HL-60 (cell line): ENCODE measurements around the gene GALNT9.

ENCODE experiments used
- DNase-seq, 2 experiments: peaks; one replicate each; pipeline ENCODE4 v3.0.0-alpha.2; 2010 to 2020; ENCODE audit warnings: low read depth in 1 of 2, low spot score in 1 of 2
- H3K27ac ChIP-seq: fragments of 250-450 bp; sonication (Bioruptor Pico); replicated peaks from 2 replicates; pipeline ENCODE4 v1.5.1; 2020; ENCODE audit warnings: mild to moderate bottlenecking, moderate library complexity
- H3K27me3 ChIP-seq: fragments of 250-450 bp; sonication (Bioruptor Pico); 2 replicates; pipeline ENCODE4 v1.5.1; 2021; ENCODE audit warnings: mild to moderate bottlenecking, moderate library complexity; ENCODE audit not compliant: insufficient read depth, poor library complexity, severe bottlenecking
- H3K4me3 ChIP-seq: replicated peaks from 2 replicates; pipeline ENCODE4 v1.5.1; 2011; ENCODE audit warnings: mild to moderate bottlenecking, control low read depth, low read length; ENCODE audit not compliant: insufficient read depth
- CTCF ChIP-seq: IDR thresholded peaks from one replicate; pipeline ENCODE4 v1.5.1; 2011; ENCODE audit warnings: low read length, control low read depth, inconsistent platforms; ENCODE audit not compliant: insufficient read depth
- GABPA ChIP-seq: IDR thresholded peaks from 2 replicates; pipeline ENCODE4 v1.6.1; 2012; ENCODE audit warnings: low read depth
- POLR2AphosphoS5 ChIP-seq: IDR thresholded peaks from 2 replicates; pipeline ENCODE4 v1.6.1; 2012; ENCODE audit warnings: low read depth
- REST ChIP-seq: IDR thresholded peaks from 2 replicates; pipeline ENCODE4 v1.6.1; 2012; ENCODE audit warnings: low read depth; ENCODE audit not compliant: insufficient replicate concordance
- SPI1 ChIP-seq: IDR thresholded peaks from 2 replicates; pipeline ENCODE4 v1.6.1; 2012; ENCODE audit warnings: low read depth, mild to moderate bottlenecking, borderline replicate concordance

Gene GALNT9

GRCh38 chr12:132308853-132309595, 20.4 kb downstream of the GALNT9 start:
- DNase-seq: no peak
- no peak overlapping the region for H3K27ac ChIP-seq
- TF ChIP-seq SPI1: no peak
- TF ChIP-seq CTCF: no peak
- no peak for TF ChIP-seq REST
- TF ChIP-seq GABPA: no peak
- H3K4me3 ChIP-seq: no peak overlapping the region
- no peaks in the 10 kb centered on the region for H3K27me3 ChIP-seq

- no peak overlapping the region for H3K4me3 ChIP-seq
- no peak for TF ChIP-seq CTCF
- TF ChIP-seq POLR2AphosphoS5: no peak
- TF ChIP-seq GABPA: no peak
- TF ChIP-seq REST: no peak
- TF ChIP-seq SPI1: no peak
- no peak for DNase-seq
- no peak overlapping the region for H3K27ac ChIP-seq
- no peaks in the 10 kb centered on the region for H3K27me3 ChIP-seq
These were observed 21.2 kb downstream of the GALNT9 start for GRCh38 chr12:132307976-132308852.

GRCh38 chr12:132306885-132307191, 22.6 kb downstream of the GALNT9 start:
- TF ChIP-seq GABPA: no peak
- no peak overlapping the region for H3K27ac ChIP-seq
- H3K27me3 ChIP-seq: no peaks in the 10 kb centered on the region
- no peak for DNase-seq
- no peak overlapping the region for H3K4me3 ChIP-seq

GRCh38 chr12:132305991-132306884, 23.2 kb downstream of the GALNT9 start:
- Histone ChIP-seq H3K27ac (no peak overlapping the region), H3K27me3 (no peaks in the 10 kb centered on the region), H3K4me3 (no peak overlapping the region)
- DNase-seq: no peak
- TF ChIP-seq POLR2AphosphoS5 (no peak), REST (no peak), CTCF (no peak), SPI1 (no peak), GABPA (no peak)
